Heart left ventricle (tissue), 13 donors: Measurements from ENCODE around the gene DHH.

Experiments used
- CTCF ChIP-seq, 12 donors: fragments of 200-600 bp; sonication (generic) in 4 of 12; IDR thresholded peaks; one replicate each; pipeline versions ENCODE4 v1.5.0 to v1.8.0; 2018 to 2022; ENCODE audit warnings: antibody characterized with exemption in 12 of 12, mild to moderate bottlenecking in 5 of 12
- POLR2A ChIP-seq, 2 donors: fragments of 450-650 bp; IDR thresholded peaks; one replicate each; pipeline ENCODE4 v1.6.1; 2017; ENCODE audit warnings: antibody characterized with exemption in 2 of 2, mild to moderate bottlenecking in 2 of 2, moderate library complexity in 2 of 2
- donor health status: ischemic (EF 13 %, LVEDD 7.1; RV severe dilation, severe dysfunction).
- donor health status: DM: no; HTN: yes; CAD: no.
- donor health status: DM: no; HTN: no; CAD: no.
- donor health status: ischemic (EF 25% LVEDD 6.9; RV normal size, moderate dysfunction).
- donor health status: ischemic (EF 25% LVEDD 5.7; RV mildly dilated, moderate dysfunction).
- donor health status: ischemic (EF 35%, LVEDD 5.7; RV mildly dilated, moderate dysfunction).
- donor health status: nonischemic (EF 11% LVEDD 7.7; RV severe dilation, severe dysfunction).
- donor health status: DM: yes; HTN: yes; CAD: no.
- donor health status: PGD.
- donor health status: ischemic (EF 29% LVEDD 5.4; RV normal size, mild dysfunction).
- donor health status: nonischemic (EF 23%, LVEDD 6.1; RV moderate dilation, normal function).

- TF ChIP-seq CTCF (IDR thresholded peaks at IDR 0.05) = no peak
- no peak for TF ChIP-seq POLR2A (IDR thresholded peaks at IDR 0.05)
These were observed 42.9 kb upstream of the DHH start for GRCh38 chr12:49137476-49137875.
